Measurements from ENCODE around the gene CSNK1D. TPM values are rescaled to one million over a fixed set of nuclear protein-coding genes. Genes with fewer than 3 reads are reported as not detected.

Gene CSNK1D
- total RNA-seq, 1 experiment from 2014 or later: 234 TPM

- BruUV-seq (replicated peaks): no TSS peak
- Histone ChIP-seq H3K9me3 (ENCODE audit: control insufficient read depth, insufficient read depth, low read depth, low read length) (no peaks in the 10 kb centered on the region), H3K36me3 (ENCODE audit: control insufficient read depth, insufficient read depth, low read length) (no peaks in the 10 kb centered on the region), H3K4me3 (ENCODE audit: low read depth in 2 of 2, low read length in 2 of 2) (no peak overlapping the region), H3K4me1 (ENCODE audit: control insufficient read depth, insufficient read depth, low read length) (peaks cover 15% of the 10 kb centered on the region), H3K27ac (ENCODE audit: low read length) (no peak overlapping the region), H3K27me3 (ENCODE audit: control insufficient read depth, insufficient read depth, low read length) (no peaks in the 10 kb centered on the region)
- ChIA-PET POLR2A (interaction anchor here (0.6 to 0.7 kb wide), 2 partner anchors 28 to 81 kb away, joined by 5 to 7 read pairs; no protein-coding TSS in a partner anchor), CTCF (interaction anchor here (0.6 kb wide), 1 partner anchor 1054 kb away, joined by 4 read pairs; no protein-coding TSS in a partner anchor)
- DNase-seq (ENCODE audit: low read depth, low spot score) (no peak), ATAC-seq (0 out of 2 replicates have a peak, but pooled peaks have one; percentile 3)
- intact Hi-C loops (cut with micrococcal nuclease; ENCODE audit: unreplicated experiment): no loop called here
- TF ChIP-seq CTCF (IDR thresholded peaks at IDR 0.05): no peak
- no peak for TF ChIP-seq REST (IDR thresholded peaks at IDR 0.05; ENCODE audit: insufficient read depth in 1 of 2, low read depth in 2 of 2, low read length in 1 of 2)
- TF ChIP-seq SIN3A (IDR thresholded peaks at IDR 0.05; ENCODE audit: borderline replicate concordance, insufficient read depth, low read depth, low read length): no peak
- TF ChIP-seq TCF7L2 (IDR thresholded peaks at IDR 0.05; ENCODE audit: low read depth, low read length): no peak
- TF ChIP-seq POLR2AphosphoS5 (IDR thresholded peaks at IDR 0.05; ENCODE audit: low read depth, low read length): no peak
- in situ Hi-C loops (cut with HindIII; ENCODE audit: low pct_unique_long_range_greater_than_20kb, low sequenced_read_pairs): no loop called here
Measured at GRCh38 chr17:82199496-82199895, 74.0 kb downstream of the CSNK1D start.

GRCh38 chr17:82198092-82198491 is 75.4 kb downstream of the CSNK1D start:
- H3K27me3 ChIP-seq (ENCODE audit: control insufficient read depth, insufficient read depth, low read length): no peaks in the 10 kb centered on the region
- CTCF ChIA-PET: no interaction called here
- intact Hi-C loops (cut with micrococcal nuclease; ENCODE audit: unreplicated experiment): no loop called here
- H3K9me3 ChIP-seq (ENCODE audit: control insufficient read depth, insufficient read depth, low read depth, low read length): no peaks in the 10 kb centered on the region
- BruUV-seq (replicated peaks): no TSS peak
- POLR2A ChIA-PET: interaction anchor here (0.8 kb wide), 1 partner anchor 9 kb away, joined by 3 read pairs; no protein-coding TSS in a partner anchor
- TF ChIP-seq REST (IDR thresholded peaks at IDR 0.05; ENCODE audit: insufficient read depth in 1 of 2, low read depth in 2 of 2, low read length in 1 of 2): no peak
- no peak for TF ChIP-seq SIN3A (IDR thresholded peaks at IDR 0.05; ENCODE audit: borderline replicate concordance, insufficient read depth, low read depth, low read length)
- TF ChIP-seq CTCF (IDR thresholded peaks at IDR 0.05): no peak
- no peak for ATAC-seq
- H3K4me3 ChIP-seq (ENCODE audit: low read depth in 2 of 2, low read length in 2 of 2): no peak overlapping the region
- in situ Hi-C loops (cut with HindIII; ENCODE audit: low pct_unique_long_range_greater_than_20kb, low sequenced_read_pairs): no loop called here
- H3K4me1 ChIP-seq (ENCODE audit: control insufficient read depth, insufficient read depth, low read length): peaks cover 1% of the 10 kb centered on the region; the same call in 1 of the 2 replicates
- DNase-seq (ENCODE audit: low read depth, low spot score): no peak
- H3K27ac ChIP-seq (ENCODE audit: low read length): no peak overlapping the region
- no peaks in the 10 kb centered on the region for H3K36me3 ChIP-seq (ENCODE audit: control insufficient read depth, insufficient read depth, low read length)

Data from Panc1 (cell line).